Central memory CD8-positive, alpha-beta T cell (primary cell): Measurements from ENCODE around the gene MPV17.
"Not testable (repeated sequence)": the region's sequence is repeated elsewhere in the genome, so short reads cannot be mapped to it uniquely, and the experiment has no call there.

Experiments used
- ATAC-seq: fragments of 150-1000 bp; cut with Tn5 transposase; replicated peaks from 2 replicates; pipeline ENCODE4 v1.10.0; 2022; ENCODE audit warnings: mild to moderate bottlenecking, moderate FRiP score, moderate number of reproducible peaks; ENCODE audit not compliant: poor library complexity, severe bottlenecking; ENCODE audit errors: extremely low read depth
- DNase-seq, 2 donors: peaks; one replicate each; pipeline ENCODE4 v3.0.0; 2021; ENCODE audit warnings: low spot score in 2 of 2
- H3K27ac Mint-ChIP-seq: one replicate; pipeline ENCODE4 v1.8.0; 2022; ENCODE audit warnings: low read depth, mild to moderate bottlenecking, moderate library complexity, mixed read lengths
- H3K27me3 Mint-ChIP-seq: one replicate; pipeline ENCODE4 v1.8.0; 2022; ENCODE audit warnings: mixed read lengths
- H3K36me3 Mint-ChIP-seq: one replicate; pipeline ENCODE4 v1.8.0; 2022; ENCODE audit warnings: mild to moderate bottlenecking, moderate library complexity, mixed read lengths; ENCODE audit not compliant: insufficient read depth
- H3K4me1 Mint-ChIP-seq: one replicate; pipeline ENCODE4 v1.8.0; 2022; ENCODE audit warnings: mixed read lengths
- H3K4me3 Mint-ChIP-seq: one replicate; pipeline ENCODE4 v1.8.0; 2022; ENCODE audit warnings: mild to moderate bottlenecking, moderate library complexity, mixed read lengths
- H3K9me3 Mint-ChIP-seq: one replicate; pipeline ENCODE4 v1.8.0; 2022; ENCODE audit warnings: mixed read lengths

The MPV17 gene

DNA sequence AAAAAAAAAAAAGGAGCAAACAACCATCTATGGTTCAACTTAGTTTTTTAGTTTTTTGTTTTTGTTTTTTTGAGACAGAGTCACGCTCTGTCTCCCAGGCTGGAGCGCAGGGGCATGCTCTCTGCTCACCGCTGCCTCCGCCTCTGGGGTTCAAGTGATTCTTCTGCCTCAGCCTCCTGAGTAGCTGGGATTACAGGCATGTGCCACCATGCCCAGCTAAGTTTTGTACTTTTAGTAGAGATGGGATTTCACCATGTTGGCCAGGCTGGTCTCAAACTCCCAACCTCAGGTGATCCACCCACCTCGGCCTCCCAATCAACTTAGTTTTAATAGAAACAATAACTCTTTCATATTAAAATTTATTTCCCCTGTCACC is 30.5 kb upstream of the MPV17 start:
- not testable (repeated sequence) for H3K4me3 Mint-ChIP-seq, ATAC-seq, DNase-seq, H3K27me3 Mint-ChIP-seq, H3K9me3 Mint-ChIP-seq
- Mint-ChIP-seq H3K27ac (peak overlapping the region; percentile 78), H3K36me3 (peaks cover 18% of the 10 kb centered on the region), H3K4me1 (peaks cover 55% of the 10 kb centered on the region)

DNA sequence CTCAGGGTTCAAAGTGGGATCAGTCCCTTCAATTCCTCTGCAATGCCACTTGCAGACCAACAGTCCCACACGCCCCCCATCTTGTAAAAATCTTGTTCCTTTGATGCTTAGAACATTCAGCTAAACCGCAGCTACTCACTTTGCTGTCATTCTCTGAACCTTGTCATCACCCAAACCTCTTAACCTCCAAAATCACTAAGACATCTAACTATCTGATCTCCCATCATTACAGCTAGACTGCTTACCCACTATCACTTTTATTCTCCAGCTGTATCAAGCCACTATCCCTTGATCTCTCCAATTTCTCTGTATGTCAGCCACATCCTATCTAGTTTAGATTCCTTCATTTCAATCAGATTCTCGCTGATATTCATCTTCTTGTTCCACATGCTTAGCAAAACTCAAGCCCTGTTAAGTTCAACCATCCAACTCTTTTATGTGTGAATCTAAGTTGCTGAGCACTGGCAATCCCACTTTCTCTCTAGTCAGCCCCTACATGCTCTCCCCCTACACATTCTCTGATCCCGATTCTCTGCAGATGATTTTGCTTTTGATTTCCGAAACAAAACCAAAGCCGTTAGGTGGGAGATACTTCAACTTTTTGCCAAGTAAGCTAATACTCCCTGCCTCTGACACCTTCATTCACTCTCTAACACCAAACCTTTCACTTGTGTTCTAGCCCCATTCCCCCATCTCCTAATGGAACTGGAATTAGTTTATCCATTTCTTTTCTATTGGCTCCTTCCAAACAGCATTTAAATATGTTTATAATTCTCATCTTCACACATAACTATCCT is 29.1 kb upstream of the MPV17 start:
- H3K36me3 Mint-ChIP-seq: peaks cover 20% of the 10 kb centered on the region
- peak overlapping the region; percentile 68 for H3K27ac Mint-ChIP-seq
- H3K9me3 Mint-ChIP-seq: no peaks in the 10 kb centered on the region
- no peaks in the 10 kb centered on the region for H3K27me3 Mint-ChIP-seq
- DNase-seq: no peak
- ATAC-seq: no peak
- H3K4me1 Mint-ChIP-seq: peaks cover 50% of the 10 kb centered on the region
- no peak overlapping the region for H3K4me3 Mint-ChIP-seq

DNA sequence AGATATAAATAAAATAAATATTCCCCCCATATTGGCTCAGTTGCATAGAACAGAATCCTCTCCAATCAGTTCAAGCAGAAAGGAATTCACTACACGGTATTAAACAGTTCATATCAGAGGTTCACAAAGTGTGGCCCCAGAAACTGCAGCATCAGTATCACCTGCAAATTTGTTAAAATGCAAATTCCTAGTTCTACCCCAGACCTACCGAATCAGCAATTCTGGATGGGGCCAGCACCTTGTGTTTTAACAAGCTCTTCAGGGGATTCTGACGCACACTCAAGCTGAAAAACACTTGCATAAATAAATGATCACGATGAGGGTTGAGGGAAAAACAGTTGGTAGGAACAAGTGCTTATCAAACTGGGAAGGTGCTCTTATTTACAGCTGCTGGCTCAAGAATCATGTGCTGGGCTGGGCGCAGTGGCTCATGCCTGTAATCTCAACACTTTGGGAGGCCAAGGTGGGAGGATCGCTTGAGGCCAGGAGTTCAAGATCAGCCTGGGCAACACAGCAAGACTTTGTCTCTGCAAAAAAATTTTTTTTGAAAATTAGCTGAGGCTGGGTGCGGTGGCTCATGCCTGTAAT is 27.3 kb upstream of the MPV17 start:
- DNase-seq (no peak), ATAC-seq (no peak)
- Mint-ChIP-seq H3K4me3 (no peak overlapping the region), H3K4me1 (peaks cover 42% of the 10 kb centered on the region), H3K27me3 (no peaks in the 10 kb centered on the region), H3K9me3 (no peaks in the 10 kb centered on the region), H3K36me3 (peaks cover 6% of the 10 kb centered on the region), H3K27ac (no peak overlapping the region)

DNA sequence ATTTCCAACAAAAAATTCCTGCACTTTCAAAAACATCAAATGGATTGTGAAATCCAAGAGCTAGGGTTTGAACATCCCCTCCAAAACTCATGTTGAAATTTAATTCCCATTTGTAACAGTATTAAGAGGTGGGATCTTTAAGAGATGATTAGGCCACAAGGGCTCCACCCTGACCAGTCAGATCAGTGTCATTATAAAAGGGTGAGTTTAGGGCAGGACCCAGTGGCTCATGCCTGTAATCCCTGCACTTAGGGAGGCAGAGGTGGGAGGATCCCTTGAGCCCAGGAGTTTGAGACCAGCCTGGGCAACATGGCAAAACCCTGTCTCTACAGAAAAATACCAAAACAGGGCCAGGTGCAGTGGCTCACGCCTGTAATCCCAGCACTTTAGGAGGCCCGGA is 24.7 kb upstream of the MPV17 start:
- no peak for ATAC-seq

DNA sequence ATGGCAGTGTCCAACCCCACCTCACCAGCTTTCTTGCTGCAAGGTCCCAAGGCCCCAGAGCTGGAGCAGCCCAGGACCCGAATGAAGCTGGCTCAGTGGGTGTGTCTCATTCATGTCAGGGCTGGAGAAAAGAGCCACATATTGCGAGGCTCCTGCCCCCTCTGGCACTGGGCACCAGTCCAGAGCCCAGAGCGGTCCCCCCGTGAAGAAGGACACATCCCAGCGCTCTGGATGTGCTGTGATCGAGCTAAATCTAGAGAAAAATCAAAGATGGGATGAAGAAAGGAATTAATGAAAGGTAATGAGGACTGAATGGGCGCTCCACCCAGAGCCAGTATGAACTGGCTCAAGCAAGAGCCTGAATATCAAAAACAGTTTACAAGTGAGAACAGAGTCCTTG is 13.3 kb upstream of the MPV17 start:
- Mint-ChIP-seq H3K27ac (peak overlapping the region; percentile 68), H3K4me3 (no peak overlapping the region), H3K4me1 (no peaks in the 10 kb centered on the region), H3K9me3 (no peaks in the 10 kb centered on the region), H3K27me3 (no peaks in the 10 kb centered on the region), H3K36me3 (peaks cover 48% of the 10 kb centered on the region)
- no peak for ATAC-seq
- no peak for DNase-seq

More for the DNA sequence above, 24.7 kb upstream of the MPV17 start:
- Mint-ChIP-seq H3K4me3 (no peak overlapping the region), H3K4me1 (peaks cover 34% of the 10 kb centered on the region), H3K9me3 (no peaks in the 10 kb centered on the region), H3K27ac (peak overlapping the region; percentile 29), H3K27me3 (no peaks in the 10 kb centered on the region), H3K36me3 (peaks cover 10% of the 10 kb centered on the region)
- no peak for DNase-seq

DNA sequence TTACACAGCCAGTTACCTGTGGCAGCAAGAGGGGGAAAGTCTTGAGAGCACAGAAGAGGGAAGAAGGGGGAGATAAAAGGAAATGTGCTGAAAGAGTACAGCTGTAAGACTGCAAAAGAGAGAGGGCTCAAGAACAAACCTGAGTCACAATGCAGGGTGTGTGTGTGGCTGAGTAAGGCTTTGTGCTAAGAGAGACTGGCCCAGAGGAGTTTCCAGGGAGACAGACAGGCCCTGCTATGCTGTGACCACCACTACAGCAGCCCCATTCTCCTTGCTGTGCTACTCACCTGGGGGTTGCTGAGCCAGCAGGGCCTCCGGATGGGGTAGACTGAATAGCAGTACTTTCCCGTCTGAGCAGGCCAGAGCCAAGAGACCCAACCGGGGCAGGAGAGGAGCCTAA is 12.4 kb upstream of the MPV17 start:
- Mint-ChIP-seq H3K4me1 (no peaks in the 10 kb centered on the region), H3K27ac (peak overlapping the region; percentile 68), H3K36me3 (peaks cover 42% of the 10 kb centered on the region), H3K27me3 (no peaks in the 10 kb centered on the region), H3K9me3 (no peaks in the 10 kb centered on the region), H3K4me3 (no peak overlapping the region)
- DNase-seq: no peak
- no peak for ATAC-seq

DNA sequence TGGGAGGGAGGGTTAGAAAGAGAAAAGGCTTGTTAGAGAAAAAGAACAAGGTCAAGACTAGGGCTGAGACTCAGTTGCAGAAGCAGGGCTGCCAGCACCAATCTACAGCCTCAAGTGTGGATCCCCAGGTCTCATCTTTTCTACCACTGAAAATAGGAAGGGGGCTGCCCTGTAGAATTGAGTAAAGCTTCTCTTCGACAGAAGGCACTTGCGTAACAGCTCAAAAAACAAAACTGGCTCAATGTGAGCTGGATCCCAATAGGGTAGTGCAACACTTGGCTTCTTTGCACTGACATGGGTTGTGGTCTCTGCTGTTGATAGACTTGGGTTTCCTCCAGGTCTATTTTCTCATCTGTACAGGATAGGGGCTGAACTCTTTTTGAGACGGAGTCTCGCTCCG is 1.8 kb upstream of the MPV17 start:
- DNase-seq (no peak), ATAC-seq (no peak)
- Mint-ChIP-seq H3K27ac (peak overlapping the region; percentile 100), H3K27me3 (no peaks in the 10 kb centered on the region), H3K4me3 (peak overlapping the region; percentile 100), H3K36me3 (peaks cover 37% of the 10 kb centered on the region), H3K4me1 (peaks cover 30% of the 10 kb centered on the region), H3K9me3 (no peaks in the 10 kb centered on the region)

DNA sequence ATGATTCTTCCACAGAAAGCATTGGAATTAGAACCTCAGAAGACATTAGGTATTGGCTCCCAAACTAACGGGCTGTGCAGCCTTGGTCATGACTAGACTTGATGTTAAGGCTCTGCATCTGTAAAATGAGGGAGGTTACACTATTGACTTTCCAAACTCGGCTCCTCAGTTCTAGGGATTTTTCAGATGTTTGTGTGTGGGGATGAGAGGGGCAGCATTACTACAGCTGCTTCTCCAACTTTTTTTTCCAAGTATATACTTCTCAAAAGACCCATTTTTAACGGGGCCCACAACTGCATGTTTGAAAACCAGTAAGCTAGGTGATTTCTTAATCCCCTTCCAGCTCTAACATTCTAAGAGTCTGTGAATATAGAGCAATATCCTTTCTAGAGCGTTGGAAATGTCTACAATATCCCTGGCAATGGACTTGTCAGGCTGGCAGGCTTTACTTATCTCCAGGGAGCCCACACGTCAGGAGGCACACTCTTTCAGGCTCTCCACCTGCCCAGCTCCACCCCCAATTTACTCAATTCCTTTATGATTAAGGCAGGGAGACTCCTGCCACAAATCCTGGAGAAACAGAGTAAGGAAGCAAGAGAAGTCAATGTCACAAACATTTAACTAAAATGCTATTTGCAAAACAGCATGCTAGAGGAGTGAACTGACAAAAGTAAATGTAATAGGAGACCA is 844 bp upstream of the MPV17 start:
- DNase-seq (no peak), ATAC-seq (peak; percentile 6)
- Mint-ChIP-seq H3K36me3 (peaks cover 31% of the 10 kb centered on the region), H3K27me3 (no peaks in the 10 kb centered on the region), H3K9me3 (no peaks in the 10 kb centered on the region), H3K4me1 (peaks cover 30% of the 10 kb centered on the region), H3K27ac (peak overlapping the region; percentile 100), H3K4me3 (peak overlapping the region; percentile 100)

DNA sequence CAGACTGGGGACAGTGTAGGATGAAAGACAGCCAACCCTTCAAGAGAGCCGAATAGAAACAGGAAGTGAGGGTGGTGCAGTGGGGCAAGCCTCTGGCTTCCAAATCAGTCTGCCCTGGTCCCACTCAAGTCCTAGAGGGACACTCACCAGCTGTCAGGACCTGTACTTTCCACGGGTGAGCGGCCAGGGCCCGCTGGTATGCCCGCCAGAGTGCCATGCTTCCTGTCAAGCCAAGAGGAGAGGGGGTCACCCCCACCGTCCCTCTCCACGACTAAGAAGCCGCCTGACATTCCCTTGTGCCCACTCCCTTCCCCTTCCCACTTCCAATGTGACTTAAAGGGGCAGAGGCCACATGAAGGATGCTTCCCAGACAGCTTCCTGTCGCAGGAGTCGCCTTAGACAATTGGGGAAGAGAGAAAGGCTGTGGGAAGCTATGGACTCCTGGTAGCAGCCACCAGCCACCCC is 564 bp downstream of the MPV17 start:
- Mint-ChIP-seq H3K9me3 (no peaks in the 10 kb centered on the region), H3K27me3 (no peaks in the 10 kb centered on the region), H3K27ac (peak overlapping the region; percentile 100), H3K4me1 (peaks cover 30% of the 10 kb centered on the region), H3K4me3 (peak overlapping the region; percentile 100), H3K36me3 (peaks cover 23% of the 10 kb centered on the region)
- ATAC-seq: peak; percentile 24
- DNase-seq: no peak

DNA sequence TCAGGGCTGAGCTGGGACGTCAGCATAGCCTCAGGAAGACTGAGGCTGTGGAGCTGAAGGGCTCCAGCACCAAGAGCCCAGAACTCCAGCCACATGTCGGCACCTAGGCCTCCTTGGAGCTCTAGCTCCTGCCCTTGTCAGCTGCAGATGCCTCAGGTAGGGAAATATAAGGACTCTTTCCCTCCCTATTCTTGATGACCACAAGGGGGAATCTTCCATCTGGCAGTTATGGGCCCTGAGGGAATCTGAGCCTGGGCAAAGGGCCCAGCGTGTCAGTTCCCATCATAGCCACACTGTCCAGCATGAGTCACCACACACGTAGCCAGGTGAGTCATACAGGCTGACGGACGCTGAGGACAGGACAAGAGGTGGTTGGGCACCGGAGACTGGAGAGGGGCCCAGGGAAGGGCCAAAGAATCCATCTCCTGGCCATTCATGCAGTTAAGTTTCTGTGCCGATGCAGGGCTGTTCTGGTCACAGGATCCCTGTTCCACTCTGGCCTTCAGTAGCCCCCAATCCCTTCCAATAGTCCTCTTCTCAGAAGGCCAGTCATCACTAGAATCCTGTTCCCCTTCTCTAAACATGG is 1.8 kb downstream of the MPV17 start:
- H3K4me1 Mint-ChIP-seq: peaks cover 30% of the 10 kb centered on the region
- ATAC-seq (no peak), DNase-seq (no peak)
- H3K27ac Mint-ChIP-seq: no peak overlapping the region
- no peaks in the 10 kb centered on the region for H3K9me3 Mint-ChIP-seq
- H3K27me3 Mint-ChIP-seq: no peaks in the 10 kb centered on the region
- H3K36me3 Mint-ChIP-seq: peaks cover 16% of the 10 kb centered on the region
- no peak overlapping the region for H3K4me3 Mint-ChIP-seq

DNA sequence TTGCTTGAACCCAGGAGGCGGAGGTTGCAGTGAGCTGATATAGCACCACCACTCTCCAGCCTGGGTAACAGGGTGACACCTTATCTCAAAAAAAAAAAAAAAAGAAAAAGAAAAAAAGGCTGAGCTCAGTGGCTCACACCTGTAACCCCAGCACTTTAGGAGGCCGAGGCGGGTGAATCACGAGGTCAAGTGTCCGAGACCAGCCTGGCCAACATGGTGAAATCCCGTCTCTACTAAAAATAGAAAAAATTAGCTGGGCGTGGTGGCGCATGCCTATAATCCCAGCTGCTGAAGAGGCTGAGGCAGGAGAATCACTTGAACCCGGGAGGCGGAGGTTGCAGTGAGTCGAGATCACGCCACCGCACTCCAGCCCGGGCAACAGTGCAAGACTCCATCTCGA is 3.1 kb downstream of the MPV17 start:
- peaks cover 16% of the 10 kb centered on the region for H3K36me3 Mint-ChIP-seq
- peaks cover 33% of the 10 kb centered on the region for H3K4me1 Mint-ChIP-seq
- not testable (repeated sequence) for H3K27ac Mint-ChIP-seq, DNase-seq, ATAC-seq, H3K4me3 Mint-ChIP-seq, H3K9me3 Mint-ChIP-seq, H3K27me3 Mint-ChIP-seq

DNA sequence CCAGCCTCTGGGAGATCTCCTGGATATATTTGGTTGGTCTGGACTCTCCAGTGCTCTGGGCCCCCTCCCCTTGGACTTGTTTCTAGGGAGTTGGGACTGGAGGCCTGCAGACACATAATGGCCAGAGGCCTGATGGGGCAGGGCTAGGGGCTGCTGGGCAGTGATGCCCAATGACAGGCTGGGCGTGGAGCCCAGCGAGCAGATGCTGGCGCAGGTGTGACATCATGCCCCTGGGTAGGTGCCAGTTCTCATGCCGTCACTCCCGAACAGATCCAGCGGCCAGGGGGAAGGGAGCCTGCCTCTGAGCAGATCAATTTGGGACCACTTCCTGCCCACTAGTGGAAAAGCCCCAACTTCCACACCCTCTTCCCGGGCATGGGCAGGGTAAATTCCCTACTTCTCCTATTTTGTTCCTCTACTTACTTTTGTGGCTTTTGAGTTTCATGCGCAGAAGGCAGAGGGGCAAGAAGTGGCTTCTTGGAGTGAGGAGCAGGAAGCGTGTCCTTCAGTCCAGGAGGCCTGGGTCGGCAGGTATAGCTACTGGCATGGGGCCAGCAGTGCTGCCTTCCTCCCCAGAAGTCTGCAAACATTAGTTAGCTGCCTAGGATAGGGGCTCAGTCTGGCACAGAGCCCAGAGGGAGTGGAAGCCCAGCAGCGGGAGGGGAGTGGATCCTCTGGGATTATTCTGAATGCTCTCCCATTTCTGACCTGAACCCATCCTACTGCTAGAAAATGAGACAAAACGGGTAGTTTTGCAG is 6.1 kb downstream of the MPV17 start:
- no peak overlapping the region for H3K4me3 Mint-ChIP-seq
- no peak for ATAC-seq
- H3K27ac Mint-ChIP-seq: no peak overlapping the region
- peaks cover 15% of the 10 kb centered on the region for H3K4me1 Mint-ChIP-seq
- no peaks in the 10 kb centered on the region for H3K27me3 Mint-ChIP-seq
- no peaks in the 10 kb centered on the region for H3K9me3 Mint-ChIP-seq
- peaks cover 9% of the 10 kb centered on the region for H3K36me3 Mint-ChIP-seq
- no peak for DNase-seq
